HG03521 (cell line): Measurements from ENCODE around the gene ADAMTSL2.

ENCODE experiments used
- ATAC-seq: cut with Tn5 transposase; IDR thresholded peaks from one replicate; pipeline ENCODE4 v1.9.1; 2021; ENCODE audit warnings: mild to moderate bottlenecking, moderate library complexity; ENCODE audit not compliant: unreplicated experiment

Gene ADAMTSL2

DNA sequence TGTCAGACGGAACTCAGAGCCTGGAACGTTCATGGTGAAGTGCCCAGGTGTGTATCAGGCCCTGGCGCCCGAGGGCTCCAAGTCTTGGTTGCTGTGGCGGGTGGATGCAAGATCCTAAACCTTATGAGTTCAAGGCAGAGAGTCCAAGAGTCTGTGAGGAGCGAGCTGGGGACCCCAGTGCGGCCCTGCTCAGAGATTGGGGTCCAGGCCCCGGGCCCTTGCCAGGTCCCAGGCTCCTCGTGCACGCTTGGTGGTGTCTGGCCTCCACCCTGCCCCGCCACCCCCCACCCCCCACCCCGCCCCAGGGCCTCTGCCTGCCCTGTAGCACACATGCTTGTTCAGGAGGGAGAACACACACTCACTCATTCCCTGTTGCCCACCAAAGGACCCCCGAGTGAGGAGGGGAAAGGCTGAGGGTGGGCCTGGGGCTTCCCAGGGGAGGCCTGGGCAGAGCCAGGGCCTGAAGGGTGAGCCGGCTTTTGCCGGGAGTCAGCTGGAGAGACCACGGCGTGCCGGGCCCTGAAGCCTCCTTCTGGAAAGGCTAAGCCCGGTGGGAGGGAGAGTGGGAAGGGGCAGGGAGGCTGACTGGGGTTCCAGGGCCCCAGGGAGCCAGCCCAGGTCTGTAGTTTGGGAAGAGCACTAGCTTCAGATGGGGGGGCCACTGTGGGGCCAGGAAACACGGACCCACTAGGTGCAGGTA, 37.5 kb downstream of the ADAMTSL2 start:
- no peak for ATAC-seq

DNA sequence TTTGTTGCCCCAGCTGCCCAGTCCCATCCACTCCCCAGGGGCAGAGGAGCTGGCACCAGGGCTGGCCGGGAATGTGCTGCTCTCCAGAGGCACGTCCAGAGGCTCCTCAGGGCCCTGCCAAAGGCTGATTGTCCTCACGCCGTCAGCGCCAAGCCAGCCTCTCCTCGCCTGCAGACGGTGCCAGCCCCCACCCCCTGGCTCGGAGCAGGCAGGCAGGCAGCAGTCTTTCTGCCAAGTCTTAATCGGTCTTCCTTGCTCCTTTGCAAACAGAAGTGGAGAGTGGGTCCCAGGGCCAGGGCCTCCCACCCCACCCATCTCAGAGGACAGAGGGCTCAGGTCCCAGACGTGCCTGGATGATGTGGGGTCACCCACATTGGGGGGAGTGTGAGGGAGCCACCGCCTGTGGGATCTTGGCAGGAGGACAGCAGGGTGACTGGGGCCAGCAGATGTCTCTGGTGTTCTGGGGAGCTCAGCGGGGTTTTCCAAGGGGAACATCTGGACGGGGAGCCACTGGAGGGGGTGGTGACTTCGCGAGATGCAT, 38.4 kb downstream of the ADAMTSL2 start:
- no peak for ATAC-seq

DNA sequence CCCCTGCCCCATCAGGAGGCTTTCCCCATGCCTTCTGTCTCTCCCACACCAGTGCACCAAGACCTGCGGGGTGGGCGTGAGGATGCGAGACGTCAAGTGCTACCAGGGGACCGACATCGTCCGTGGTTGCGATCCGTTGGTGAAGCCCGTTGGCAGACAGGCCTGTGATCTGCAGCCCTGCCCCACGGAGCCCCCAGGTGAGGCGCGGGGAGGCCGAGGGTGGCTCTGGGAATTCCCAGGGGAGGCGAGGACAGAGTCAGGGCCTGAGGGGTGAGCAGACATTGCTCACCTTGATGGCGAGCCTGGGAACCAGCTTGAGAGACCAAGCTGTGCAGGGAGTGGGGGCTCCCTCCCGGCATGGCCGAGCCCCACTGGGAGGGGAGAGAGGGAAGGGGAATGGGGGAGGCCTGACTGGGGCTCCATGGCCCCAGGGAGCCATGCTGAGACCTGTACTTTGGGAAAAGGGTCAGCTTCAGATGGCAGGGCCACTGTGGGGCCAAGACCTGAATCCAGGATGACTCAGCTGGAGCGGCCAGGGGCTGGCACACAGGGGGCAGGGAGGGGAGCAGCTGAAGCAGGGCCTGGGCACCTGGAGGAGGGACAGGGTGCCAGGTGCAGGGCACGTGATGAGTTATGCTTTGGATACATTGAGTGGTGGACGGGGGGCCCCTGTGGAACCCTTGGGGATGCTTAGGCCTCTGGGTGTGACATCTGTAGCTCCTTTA, 39.4 kb downstream of the ADAMTSL2 start:
- ATAC-seq: no peak

DNA sequence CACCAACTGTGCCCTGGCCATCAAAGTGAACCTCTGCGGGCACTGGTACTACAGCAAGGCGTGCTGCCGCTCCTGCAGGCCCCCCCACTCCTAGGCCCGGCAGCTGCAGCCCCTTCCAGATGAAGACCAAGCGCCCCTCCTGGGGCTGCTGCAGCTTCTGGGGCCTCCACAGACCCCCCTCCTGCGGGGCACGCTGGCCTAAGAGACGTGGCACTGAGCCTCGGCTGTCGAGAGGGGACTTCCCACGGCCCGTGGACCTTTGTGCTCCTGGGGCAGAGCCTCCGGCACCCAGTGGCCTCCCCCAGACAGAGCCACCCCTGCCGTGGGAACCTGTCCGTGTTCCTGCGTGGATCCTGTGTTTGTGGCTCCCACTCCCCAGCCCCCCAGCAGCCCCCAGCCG, 40.3 kb downstream of the ADAMTSL2 start:
- no peak for ATAC-seq

DNA sequence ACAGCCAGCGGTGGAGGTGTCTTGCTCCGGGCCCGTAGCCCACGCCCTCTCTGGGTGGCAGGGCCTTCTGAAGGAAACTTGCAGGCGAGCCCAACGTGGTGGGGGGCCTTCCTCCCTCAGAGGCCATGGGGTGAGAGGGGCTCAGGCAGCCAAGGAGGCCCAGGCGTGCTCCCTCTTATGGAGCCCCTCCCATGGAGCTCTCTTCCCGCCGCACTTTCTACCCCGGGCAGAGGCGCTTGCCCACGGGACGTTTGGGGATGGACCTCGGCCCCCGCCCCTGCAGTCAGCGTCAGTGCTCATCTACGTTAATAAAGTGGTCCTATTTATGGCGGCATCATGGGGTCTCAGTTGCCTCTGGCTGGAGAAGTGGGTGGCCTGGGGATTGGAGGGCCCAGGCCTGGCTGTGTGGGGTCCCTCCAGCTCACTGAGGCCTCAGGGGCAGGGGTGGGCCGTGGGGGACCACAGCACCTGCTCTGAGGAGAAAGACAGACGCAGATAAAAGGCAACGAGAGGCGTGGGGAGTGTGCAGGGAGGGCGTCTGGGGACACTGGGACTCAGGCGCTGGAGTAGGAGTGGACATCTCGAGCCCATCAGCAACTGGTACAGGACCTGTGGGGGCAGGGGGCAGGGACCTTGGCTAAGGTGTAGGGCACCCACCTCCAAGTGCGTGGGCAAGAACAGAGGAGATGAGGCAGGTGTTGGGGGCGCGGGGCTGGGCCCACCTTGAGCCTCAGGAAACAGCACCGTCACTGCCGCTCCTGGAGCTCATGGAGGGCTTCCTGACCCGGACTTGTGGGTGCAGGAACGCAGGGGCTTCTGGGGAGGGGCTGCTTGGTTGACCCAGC, 40.9 kb downstream of the ADAMTSL2 start:
- no peak for ATAC-seq

DNA sequence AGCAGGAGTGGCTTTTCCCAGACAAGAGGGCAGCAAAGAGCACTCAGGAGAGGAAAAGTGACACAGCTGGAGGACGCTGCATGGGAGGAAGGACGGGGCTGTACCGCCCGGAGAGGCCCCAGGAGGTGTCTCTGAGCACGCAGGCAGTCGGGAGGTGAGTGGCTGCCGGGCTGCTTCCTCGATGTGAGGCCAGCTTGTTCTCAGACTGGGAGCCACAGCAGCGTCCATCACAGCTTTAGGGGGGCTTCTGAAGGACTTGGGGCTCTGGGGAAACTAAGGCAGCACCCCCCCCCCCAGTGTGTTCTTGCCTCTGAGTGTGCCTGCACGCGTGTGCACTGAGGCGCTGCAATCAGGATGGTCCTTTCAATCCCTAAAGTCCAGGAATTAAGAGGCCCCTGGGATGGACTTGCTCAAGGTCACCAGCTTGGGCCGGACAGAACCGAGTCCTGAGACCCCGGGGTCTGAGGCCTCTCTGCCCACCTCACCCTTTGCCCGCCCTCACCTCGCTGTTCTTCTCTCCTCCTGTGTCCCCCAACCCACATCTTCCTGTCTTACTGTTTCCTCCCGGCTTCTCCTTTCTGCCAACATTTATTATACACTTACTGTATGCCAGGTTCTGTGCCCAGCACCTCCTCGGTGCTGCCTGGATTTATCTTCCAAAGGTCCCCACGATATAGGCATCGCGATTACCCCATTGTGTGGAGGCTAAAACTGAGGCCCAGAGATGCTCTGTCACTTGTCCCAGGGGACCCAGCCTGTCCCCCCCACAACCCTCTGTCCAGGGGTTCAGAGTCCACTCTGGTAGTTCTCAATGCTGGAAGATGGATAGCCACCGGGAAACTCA, 41.7 kb downstream of the ADAMTSL2 start:
- no peak for ATAC-seq

DNA sequence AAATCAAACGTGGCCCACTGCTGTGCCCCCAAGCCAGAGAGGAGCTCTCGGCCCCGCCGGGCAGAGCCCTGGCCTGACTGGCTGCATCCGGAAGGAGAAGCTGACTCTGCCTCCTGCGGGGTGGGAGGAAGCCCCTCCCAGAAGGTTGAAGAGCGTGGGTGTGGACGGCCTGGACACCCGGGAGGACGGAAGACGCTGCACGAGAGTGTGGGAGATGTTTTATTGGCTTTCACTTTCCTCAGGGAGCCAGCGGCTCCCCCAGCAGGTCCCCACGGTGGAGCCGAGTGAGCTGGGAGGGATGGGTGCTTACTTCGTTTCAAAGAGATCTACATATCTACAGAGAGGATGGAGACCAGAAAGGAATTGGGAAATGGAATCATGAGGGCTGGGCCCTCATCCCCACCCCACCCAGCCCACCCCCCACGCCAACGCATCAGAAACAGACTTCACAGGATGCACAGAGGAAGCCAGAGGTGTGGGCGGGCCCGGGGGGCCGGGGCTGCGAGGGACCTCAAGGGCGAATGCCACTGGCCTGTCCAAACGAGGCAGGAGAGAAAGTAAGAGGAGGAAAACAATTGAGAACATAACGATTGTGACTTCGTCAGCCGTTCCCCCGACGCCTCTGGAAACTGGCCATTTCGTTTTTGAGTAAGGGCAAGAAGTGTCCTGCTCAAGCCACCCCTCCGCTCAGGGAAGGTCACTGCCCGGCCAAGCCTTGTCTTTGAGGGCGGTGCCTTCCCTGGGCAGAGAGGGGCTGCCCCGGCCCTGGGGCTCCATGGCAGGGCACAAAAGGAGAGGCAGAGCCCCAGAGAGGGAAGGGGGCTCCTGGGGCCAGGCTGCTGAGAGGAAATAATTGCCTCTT, 42.6 kb downstream of the ADAMTSL2 start:
- no peak for ATAC-seq

DNA sequence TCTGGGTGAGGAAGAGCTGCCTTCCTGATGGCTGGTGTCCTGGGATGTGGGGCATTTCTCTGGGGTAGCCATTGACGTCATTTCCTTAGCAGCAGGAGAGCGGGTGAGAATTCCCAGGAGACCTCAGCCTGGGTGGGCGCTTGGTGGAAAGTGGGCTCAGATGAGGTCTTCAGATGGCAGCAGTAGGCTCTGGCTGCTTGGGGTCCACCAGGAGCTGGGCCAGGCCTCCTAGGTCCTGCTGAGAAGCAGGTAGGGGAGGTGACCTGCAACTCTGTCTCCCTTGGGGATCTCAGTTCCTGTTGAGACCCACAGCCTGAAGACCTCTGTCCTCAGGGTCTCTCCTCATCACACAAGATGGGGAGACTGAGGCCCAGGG, 43.2 kb downstream of the ADAMTSL2 start:
- ATAC-seq: no peak

DNA sequence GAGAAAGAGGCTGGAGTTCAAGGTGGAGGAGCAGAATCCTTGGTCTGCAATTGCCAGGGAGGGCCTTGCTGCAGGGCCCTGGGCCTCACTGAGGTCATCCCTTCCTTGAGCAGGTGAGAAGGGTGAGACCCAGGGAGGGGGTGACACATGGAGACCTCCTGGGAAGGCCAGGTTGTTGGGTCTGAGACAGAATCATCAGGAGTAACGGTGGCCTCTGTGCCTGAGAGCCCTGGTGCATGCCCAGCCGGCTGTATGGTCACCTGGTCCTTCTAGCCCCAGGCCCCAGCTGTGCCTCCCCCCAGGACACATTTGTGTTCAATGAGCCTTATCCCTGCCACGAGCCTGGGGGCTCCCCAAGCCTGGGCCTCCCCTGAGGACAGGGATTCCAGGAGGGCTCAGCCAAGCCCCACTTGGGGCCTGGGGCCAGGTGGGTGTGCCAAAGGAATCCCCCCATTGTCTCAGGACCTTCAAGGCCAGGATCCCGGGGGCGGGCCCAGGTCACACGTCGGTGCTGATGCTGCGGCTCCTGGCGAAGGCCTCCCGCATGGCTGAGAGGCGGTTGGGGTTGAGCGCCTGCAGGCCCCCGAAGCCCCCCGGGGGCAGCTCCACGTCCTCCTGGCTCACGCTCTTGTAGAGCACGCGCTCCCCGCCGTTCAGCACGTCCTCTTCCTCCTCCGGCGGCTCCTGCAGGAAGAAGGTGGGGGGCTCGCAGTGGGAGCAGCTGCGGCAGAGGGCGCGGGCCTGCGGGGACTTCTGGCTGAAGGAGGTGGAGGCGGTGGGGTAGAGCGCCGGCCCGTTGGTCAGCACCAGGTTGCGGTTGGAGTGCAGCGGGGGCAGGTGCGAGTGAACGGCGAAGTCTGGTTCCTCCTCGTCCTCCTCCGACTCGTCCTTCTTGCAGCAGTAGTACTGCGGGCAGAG, 44.3 kb downstream of the ADAMTSL2 start:
- no peak for ATAC-seq

DNA sequence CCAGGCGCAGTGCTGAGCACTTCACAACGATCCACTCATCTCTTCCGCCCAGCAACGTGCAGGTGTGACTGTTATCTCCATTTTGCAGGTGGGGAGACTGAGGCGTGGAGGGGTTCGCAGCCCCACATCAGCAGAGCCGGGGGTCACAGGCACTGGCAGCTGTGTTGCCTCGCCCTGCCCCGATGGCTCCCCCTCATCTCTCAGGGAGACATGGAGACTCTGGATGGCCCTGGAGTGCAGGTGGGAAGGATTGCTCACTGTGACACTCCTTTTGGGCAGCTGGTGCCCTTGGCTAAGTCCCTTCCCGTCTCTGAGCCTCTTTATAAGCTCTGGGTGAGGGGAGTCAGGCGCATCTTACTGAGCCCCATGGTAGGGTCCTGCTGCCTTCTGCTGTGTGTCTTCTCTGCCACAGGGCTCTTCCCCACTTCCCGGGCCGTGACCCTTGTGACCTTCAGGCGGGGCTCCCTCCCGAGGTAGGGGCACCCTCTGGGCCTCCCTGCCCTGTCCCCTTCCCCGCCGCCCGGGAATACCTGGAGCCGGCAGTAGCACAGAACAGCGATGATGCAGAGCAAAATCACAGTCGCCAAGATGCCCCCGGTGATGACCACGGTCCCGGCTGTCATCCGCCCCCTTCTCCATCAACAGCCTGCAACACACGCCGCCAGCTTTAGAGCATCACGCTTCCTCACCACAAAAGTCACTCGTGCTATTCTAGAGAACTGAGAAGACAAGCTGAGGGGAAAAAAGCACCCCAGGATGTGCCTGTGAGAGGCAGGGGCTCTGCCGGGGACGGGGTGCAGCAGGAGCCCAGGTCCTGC, 45.3 kb downstream of the ADAMTSL2 start:
- ATAC-seq: no peak

DNA sequence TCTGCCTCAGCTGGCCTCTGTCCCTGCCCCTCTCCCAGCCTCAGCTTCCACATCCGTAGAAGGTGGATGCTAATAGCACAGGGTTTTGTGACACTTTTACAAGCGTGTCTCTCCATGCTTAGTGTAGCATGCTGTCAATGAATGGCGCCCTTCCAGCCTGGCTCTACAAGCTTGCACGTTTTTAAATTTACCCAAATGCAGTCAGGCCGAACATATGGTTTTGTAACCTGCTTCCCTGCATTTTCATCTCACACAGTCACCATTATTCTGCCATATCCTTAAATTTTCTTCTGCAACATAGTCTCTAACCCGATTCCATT, 45.9 kb downstream of the ADAMTSL2 start:
- ATAC-seq: no peak

DNA sequence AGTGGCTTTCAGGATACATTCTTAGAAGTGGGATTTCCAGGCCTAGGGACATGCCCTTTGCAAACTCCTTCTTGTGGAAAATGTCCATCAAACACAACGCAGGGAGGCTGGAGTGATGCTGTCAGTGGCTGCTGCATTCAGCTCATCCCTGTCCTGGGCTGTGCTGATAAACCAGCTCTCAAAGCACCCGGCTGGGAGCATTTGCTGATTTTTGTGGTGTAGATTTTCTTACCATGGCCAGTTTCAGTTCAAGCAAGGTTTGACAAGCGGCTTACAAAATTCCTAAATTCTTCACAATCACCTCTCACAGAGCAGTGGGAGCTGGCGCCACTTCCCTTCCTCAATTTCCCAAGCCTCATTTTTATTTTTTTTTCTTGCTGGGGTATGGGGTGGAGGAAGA, 46.5 kb downstream of the ADAMTSL2 start:
- no peak for ATAC-seq

DNA sequence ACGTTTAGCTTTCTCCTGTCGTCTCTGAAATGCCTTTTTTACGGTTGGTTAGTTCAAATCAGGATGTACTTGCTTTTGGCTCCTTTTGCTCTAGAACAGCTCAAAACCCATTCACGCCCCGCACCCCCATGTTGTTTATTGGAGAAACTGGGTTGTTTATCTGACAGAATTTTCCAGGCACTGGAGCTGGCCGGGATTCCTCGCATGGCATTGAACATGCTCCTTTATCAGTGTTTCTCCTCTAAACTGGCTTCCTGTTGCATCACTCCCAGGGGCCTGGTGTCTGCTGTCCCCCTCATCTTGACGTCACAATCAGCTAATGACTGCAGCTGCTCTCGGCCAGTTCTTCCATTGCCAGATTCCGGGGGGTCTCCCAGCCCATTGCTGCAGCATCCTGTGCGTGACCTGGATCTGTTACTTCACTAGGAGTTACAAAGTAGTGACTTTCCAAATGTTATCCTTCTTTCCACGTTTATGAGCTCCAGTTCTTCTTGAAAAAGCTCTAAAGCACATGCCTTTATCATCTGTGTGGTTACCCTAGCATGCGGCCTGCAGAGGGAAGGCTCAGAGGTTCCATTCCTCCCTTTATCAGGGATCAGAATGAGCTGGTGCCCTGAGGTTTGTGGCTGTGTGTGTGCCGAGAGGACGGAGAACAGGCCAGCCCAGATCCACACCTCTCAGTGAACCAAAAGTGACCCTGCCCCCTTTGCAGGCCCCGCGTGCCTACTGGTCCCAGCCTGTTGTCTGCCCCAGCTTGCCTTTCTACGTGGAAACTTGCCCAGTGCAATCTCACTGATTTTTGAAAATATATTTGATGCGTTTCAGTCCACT, 47.2 kb downstream of the ADAMTSL2 start:
- ATAC-seq: no peak

DNA sequence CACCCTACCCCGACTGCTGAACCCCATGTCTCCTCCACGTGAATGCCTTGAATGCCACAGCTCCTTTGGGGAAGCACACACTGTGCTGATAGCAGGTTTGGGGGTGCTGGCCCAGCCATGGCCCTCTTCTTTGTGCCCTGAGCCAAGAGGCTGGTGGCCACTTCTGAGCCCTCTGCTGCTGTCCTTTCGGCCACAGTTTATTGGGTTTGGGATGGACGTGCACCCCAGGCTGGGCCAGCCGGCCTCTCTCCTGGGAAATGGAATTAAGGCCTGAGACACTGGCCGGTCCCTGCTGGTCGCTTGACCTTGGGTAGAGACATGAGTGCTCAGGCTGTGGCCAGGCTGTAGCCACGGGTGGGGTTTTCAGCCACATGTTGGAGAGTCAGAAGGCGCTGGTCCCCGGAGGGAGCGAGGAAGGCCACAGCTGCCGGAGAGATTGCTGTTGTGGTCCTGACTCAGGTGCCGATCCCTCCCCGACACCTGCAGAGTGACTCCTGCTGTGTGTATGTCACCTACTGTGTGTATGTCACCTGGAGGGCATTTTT, 48.1 kb downstream of the ADAMTSL2 start:
- ATAC-seq: no peak

DNA sequence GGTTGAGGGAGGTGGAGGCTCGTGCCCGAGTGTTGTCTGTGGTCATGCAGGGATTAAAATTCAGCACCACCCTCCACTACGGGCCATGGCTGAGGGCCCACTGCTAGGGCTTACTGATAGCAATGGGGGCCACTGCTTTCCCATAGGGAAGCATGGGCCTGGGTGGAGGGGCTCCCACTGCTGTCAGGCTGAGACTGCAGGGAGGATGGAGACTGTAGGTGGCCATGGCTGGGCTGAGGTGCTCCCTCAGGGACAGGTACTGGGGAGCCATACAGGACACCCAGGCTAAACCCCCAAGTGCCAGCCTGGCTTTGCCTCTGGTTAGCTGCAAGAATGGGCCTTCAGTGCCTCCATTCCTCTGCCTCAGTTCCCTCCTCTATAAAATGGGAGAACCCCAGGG, 48.6 kb downstream of the ADAMTSL2 start:
- ATAC-seq: no peak

DNA sequence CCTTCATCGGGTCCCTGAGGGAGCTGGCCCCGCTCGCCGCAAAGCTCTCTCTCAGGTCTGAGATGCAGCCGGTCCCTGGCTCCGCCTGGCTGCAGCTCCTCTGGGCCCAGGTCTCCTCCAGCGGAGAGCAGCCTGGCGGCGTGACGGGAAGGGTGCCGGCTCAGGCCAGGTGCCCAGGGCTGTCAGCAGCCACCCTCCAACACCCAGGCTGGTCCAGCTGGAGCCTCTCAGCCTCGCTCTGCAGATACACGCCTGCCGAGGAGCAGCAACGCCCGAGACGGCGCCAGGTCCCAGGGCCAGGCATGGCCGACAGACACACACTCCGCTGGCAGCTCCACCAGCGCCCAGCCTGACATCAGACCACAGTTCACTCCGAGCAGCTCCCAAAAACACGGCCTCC, 49.1 kb downstream of the ADAMTSL2 start:
- no peak for ATAC-seq

DNA sequence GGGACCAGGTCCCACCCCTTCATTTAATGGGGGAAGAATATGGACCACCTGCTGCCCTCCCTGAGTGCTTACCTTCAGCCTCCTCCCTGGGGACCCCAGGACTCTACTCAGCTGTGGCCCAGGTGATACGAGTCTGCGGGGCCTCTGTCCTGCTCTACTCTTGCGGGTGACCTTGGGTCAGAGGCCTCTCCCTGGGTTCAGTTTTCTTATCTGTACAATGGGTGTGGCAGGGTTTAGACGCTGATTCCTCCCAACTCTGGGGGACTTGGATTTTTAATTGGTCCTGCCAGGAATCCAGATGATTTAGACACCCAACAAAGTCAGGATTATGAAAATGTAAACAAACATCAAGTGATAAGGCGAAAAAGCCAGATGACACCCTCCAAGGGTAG, 49.7 kb downstream of the ADAMTSL2 start:
- ATAC-seq: no peak
